ENCODE measurements around the gene SPATA45. TPM values are rescaled to one million over a fixed set of nuclear protein-coding genes. Genes with fewer than 3 reads are reported as not detected.

The SPATA45 gene
- total and polyA plus RNA-seq, 2 of the 4 experiments (the other 2 are of a cell fraction) = not detected

DNA sequence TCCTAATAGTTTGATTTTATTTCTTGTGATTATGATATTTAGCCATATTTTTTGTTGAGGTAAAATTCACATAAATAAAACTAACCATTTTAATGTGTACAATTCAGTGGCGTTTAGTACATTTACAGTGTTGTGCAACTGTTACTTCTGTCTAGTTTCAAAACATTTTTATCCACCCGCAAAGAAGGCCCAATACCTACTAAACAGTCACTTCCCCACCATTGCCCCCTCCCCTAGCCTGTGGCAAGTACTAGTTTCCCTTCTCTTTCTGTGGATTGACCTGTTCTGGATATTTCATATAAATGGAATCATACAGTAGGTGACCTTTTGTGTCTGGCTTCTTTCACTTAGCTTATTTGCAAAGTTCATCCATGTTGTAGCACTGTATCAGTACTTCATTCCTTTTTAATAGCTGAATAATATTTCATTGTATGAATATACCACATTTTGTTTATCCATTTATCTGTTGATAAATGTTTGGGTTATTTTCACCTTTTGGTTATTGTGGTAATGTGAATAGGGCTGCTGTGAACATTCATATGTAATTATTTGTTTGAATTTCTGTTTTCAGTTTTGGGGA lies 14.8 kb upstream of the SPATA45 start:
- Histone ChIP-seq H3K4me2 (ENCODE audit: low read depth, low read length) (no peak overlapping the region), H3K36me3 (ENCODE audit: control insufficient read depth, insufficient read depth, low read length) (peaks cover 2% of the 10 kb centered on the region), H3K79me1 (ENCODE audit: low read depth in 1 of 2, low read length in 2 of 2) (peaks cover 3 to 34% of the 10 kb centered on the region in 2 experiments; a peak in 3 of 4 replicates), H4K5ac (ENCODE audit: low read depth, low read length) (no peak overlapping the region), H3K27ac (ENCODE audit: insufficient read depth, low read length) (no peak overlapping the region), H3K4me3 (ENCODE audit: insufficient read depth, low read depth, low read length) (no peak overlapping the region), H2AK5ac (ENCODE audit: low read depth, low read length) (no peak overlapping the region), H3K9me1 (ENCODE audit: insufficient read depth, low read length) (peaks cover 5% of the 10 kb centered on the region; the same call in 1 of the 2 replicates), H3K9ac (ENCODE audit: low read depth, low read length) (no peak overlapping the region), H3K4ac (ENCODE audit: low read depth, low read length) (no peak overlapping the region), H2BK15ac (ENCODE audit: low read depth, low read length) (no peak overlapping the region), H2BK120ac (ENCODE audit: low read depth, low read length) (no peak overlapping the region), H2BK20ac (ENCODE audit: low read depth, low read length) (no peak overlapping the region), H4K91ac (ENCODE audit: insufficient read depth, low read depth, low read length) (no peak overlapping the region), H2BK5ac (ENCODE audit: low read depth, low read length, poor library complexity, severe bottlenecking) (no peak overlapping the region), H4K8ac (ENCODE audit: low read depth in 2 of 2, low read length in 2 of 2) (no peak overlapping the region), H2AFZ (replicated peaks; ENCODE audit: low read length, poor library complexity) (no peak overlapping the region), H3K18ac (ENCODE audit: low read depth, low read length) (no peak overlapping the region), H3K56ac (ENCODE audit: extremely low read depth, insufficient read depth, low read length) (no peak overlapping the region), H3K9me3 (ENCODE audit: control insufficient read depth, insufficient read depth, low read length) (no peaks in the 10 kb centered on the region), H3K27me3 (ENCODE audit: control insufficient read depth, insufficient read depth, low read length) (no peaks in the 10 kb centered on the region), H4K20me1 (ENCODE audit: insufficient read depth, low read length) (no peaks in the 10 kb centered on the region), H3K4me1 (ENCODE audit: control insufficient read depth, insufficient read depth, low read length) (peaks cover 9% of the 10 kb centered on the region), H3K23ac (ENCODE audit: low read depth, low read length) (no peak overlapping the region), H3K14ac (replicated peaks; ENCODE audit: low read depth, low read length) (no peak overlapping the region), H2AK9ac (replicated peaks; ENCODE audit: low read depth, low read length, poor library complexity) (no peak overlapping the region)
- no CpG with 5 or more reads among the region's 2 CpGs for WGBS, 2 experiments (ENCODE audit: extremely low coverage in 2 of 2, insufficient read length in 1 of 2)
- ChIA-PET POLR2A (ENCODE audit: unreplicated experiment) (no interaction called here), CTCF (no interaction called here)
- dilution Hi-C loops (cut with HindIII; ENCODE audit: low sequenced_read_pairs, unreplicated experiment) = no loop called here
- intact Hi-C loops (cut with micrococcal nuclease) = no loop called here
- no peak for DNase-seq
- no peak for ATAC-seq (ENCODE audit: low read depth)
- in situ Hi-C loops (cut with MboI; ENCODE audit: low sequenced_read_pairs) = no loop called here
- no TSS peak for BruUV-seq (replicated peaks)
- TF ChIP-seq FOS (IDR thresholded peaks at IDR 0.05; ENCODE audit: low read depth, low read length) (no peak), RFX5 (IDR thresholded peaks at IDR 0.05; ENCODE audit: low read depth, low read length) (no peak), POLR2A (IDR thresholded peaks at IDR 0.05; ENCODE audit: low read depth, low read length) (no peak), RAD21 (IDR thresholded peaks at IDR 0.05; ENCODE audit: low read length) (no peak), MAFK (IDR thresholded peaks at IDR 0.05; ENCODE audit: low read depth, low read length) (no peak), CHD1 (IDR thresholded peaks at IDR 0.05; ENCODE audit: low read depth, low read length) (no peak)
- TF ChIP-seq, protein P1, sequence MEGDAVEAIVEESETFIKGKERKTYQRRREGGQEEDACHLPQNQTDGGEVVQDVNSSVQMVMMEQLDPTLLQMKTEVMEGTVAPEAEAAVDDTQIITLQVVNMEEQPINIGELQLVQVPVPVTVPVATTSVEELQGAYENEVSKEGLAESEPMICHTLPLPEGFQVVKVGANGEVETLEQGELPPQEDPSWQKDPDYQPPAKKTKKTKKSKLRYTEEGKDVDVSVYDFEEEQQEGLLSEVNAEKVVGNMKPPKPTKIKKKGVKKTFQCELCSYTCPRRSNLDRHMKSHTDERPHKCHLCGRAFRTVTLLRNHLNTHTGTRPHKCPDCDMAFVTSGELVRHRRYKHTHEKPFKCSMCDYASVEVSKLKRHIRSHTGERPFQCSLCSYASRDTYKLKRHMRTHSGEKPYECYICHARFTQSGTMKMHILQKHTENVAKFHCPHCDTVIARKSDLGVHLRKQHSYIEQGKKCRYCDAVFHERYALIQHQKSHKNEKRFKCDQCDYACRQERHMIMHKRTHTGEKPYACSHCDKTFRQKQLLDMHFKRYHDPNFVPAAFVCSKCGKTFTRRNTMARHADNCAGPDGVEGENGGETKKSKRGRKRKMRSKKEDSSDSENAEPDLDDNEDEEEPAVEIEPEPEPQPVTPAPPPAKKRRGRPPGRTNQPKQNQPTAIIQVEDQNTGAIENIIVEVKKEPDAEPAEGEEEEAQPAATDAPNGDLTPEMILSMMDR (conservative IDR thresholded peaks at IDR 0.05; ENCODE audit: low read depth, low read length) = no peak
- TF ChIP-seq, protein P2, sequence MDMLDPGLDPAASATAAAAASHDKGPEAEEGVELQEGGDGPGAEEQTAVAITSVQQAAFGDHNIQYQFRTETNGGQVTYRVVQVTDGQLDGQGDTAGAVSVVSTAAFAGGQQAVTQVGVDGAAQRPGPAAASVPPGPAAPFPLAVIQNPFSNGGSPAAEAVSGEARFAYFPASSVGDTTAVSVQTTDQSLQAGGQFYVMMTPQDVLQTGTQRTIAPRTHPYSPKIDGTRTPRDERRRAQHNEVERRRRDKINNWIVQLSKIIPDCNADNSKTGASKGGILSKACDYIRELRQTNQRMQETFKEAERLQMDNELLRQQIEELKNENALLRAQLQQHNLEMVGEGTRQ (IDR thresholded peaks at IDR 0.05; ENCODE audit: low read depth, low read length) = no peak

Data from IMR-90 (cell line).